Mesenteric fat pad (tissue), 1 donor: ENCODE data around the gene MAN2B1. TPM values are rescaled to one million over a fixed set of nuclear protein-coding genes. Genes with fewer than 3 reads are reported as not detected.
A peak's percentile ranks its signal among the peaks of the same experiment; 100 is the strongest.
"Not testable (repeated sequence)": the region's sequence is repeated elsewhere in the genome, so short reads cannot be mapped to it uniquely, and the experiment has no call there.

Experiments used
- DNase-seq: peaks from one replicate; pipeline ENCODE4 v3.0.0-alpha.2; 2020; ENCODE audit warnings: low spot score
- total RNA-seq: library from RNA; stranded (reverse); fragmentation: NEBNext Ultra II Directional; extraction: Animal tissue kit (Norgen Biotek cat#: 25700); gene quantifications from one replicate; pipeline ENCODE4 v1.2.1, GENCODE V29; 2021
- donor health status: DM: yes; HTN: yes; CAD: no.

The MAN2B1 gene
- total RNA-seq, 1 donor from 2014 or later, result 106 TPM

- no peak for DNase-seq
Measured at GRCh38 chr19:12664406-12665280, 1.9 kb downstream of the MAN2B1 start.

- DNase-seq, result no peak
Measured at GRCh38 chr19:12660980-12661379, 5.6 kb downstream of the MAN2B1 start.

- DNase-seq, result no peak
Measured at GRCh38 chr19:12657966-12658365, 8.6 kb downstream of the MAN2B1 start.

GRCh38 chr19:12656899-12657571 lies 9.5 kb downstream of the MAN2B1 start:
- no peak for DNase-seq

GRCh38 chr19:12655546-12655945 lies 11.0 kb downstream of the MAN2B1 start:
- no peak for DNase-seq

GRCh38 chr19:12652219-12652618 lies 14.3 kb downstream of the MAN2B1 start:
- DNase-seq, result no peak

GRCh38 chr19:12649941-12650340 lies 16.6 kb downstream of the MAN2B1 start:
- no peak for DNase-seq

- no peak for DNase-seq
Measured at GRCh38 chr19:12648088-12648487, 18.5 kb downstream of the MAN2B1 start.

GRCh38 chr19:12647490-12648071 lies 19.0 kb downstream of the MAN2B1 start:
- no peak for DNase-seq

- DNase-seq, result no peak
Measured at GRCh38 chr19:12647047-12647446, 19.5 kb downstream of the MAN2B1 start.

- no peak for DNase-seq
Measured at GRCh38 chr19:12646551-12646950, 20.0 kb downstream of the MAN2B1 start.

GRCh38 chr19:12643716-12644115 lies 22.8 kb downstream of the MAN2B1 start:
- not testable (repeated sequence) for DNase-seq

- no peak for DNase-seq
Measured at GRCh38 chr19:12642506-12642905, 24.0 kb downstream of the MAN2B1 start.

GRCh38 chr19:12641456-12641855 lies 25.1 kb downstream of the MAN2B1 start:
- DNase-seq, result no peak

GRCh38 chr19:12639901-12640613 lies 26.5 kb downstream of the MAN2B1 start:
- peak; percentile 92 for DNase-seq

- DNase-seq, result no peak
Measured at GRCh38 chr19:12638611-12639182, 27.8 kb downstream of the MAN2B1 start.

GRCh38 chr19:12636631-12637030 lies 29.9 kb downstream of the MAN2B1 start:
- no peak for DNase-seq

- DNase-seq, result no peak
Measured at GRCh38 chr19:12629215-12629614, 37.3 kb downstream of the MAN2B1 start.

- DNase-seq, result no peak
Measured at GRCh38 chr19:12628040-12629022, 38.2 kb downstream of the MAN2B1 start.

GRCh38 chr19:12626958-12627357 lies 39.6 kb downstream of the MAN2B1 start:
- no peak for DNase-seq
